ENCODE data around the gene ITPRIPL2.

The ITPRIPL2 gene

GRCh38 chr16:19113577-19114358 lies at the start of gene ITPRIPL2:
Gene ITPRIPL2 (plus strand): TSS chr16:19113964. CDS start chr16:19114462, 498 bp downstream.
- TF ChIP-seq ZFX (IDR thresholded peaks at IDR 0.05) (peak; percentile 91), CTCF (conservative IDR thresholded peaks at IDR 0.05) (no peak; the same call in 1 of the 2 replicates)
- H3K27ac ChIP-seq = peak within 1 kb of the TSS; percentile 56

GRCh38 chr16:19066988-19067348 lies 46.8 kb upstream of the ITPRIPL2 start:
- TF ChIP-seq ZFX (IDR thresholded peaks at IDR 0.05) (no peak), CTCF (conservative IDR thresholded peaks at IDR 0.05) (no peak)
- H3K27ac ChIP-seq = peak overlapping the region; percentile 98

- H3K27ac ChIP-seq = peak within 1 kb of the TSS; percentile 98
- TF ChIP-seq CTCF (conservative IDR thresholded peaks at IDR 0.05) (no peak), ZFX (IDR thresholded peaks at IDR 0.05) (no peak; the same call in 1 of the 2 replicates)
These were observed 46.2 kb upstream of the ITPRIPL2 start, which contains the start of gene COQ7 for GRCh38 chr16:19067349-19068236. Gene COQ7 (plus strand): TSS chr16:19067614. CDS start chr16:19067665, 51 bp downstream.

GRCh38 chr16:19068237-19068815 lies 45.4 kb upstream of the ITPRIPL2 start:
- peak overlapping the region; percentile 98 for H3K27ac ChIP-seq
- no peak for TF ChIP-seq CTCF (conservative IDR thresholded peaks at IDR 0.05)
- TF ChIP-seq ZFX (IDR thresholded peaks at IDR 0.05) = no peak

- peak; percentile 87 for TF ChIP-seq CTCF (conservative IDR thresholded peaks at IDR 0.05)
- TF ChIP-seq ZFX (IDR thresholded peaks at IDR 0.05) = no peak
- no peak overlapping the region for H3K27ac ChIP-seq
These were observed 41.7 kb upstream of the ITPRIPL2 start for GRCh38 chr16:19071811-19072777.

GRCh38 chr16:19073344-19073743 lies 40.4 kb upstream of the ITPRIPL2 start:
- TF ChIP-seq ZFX (IDR thresholded peaks at IDR 0.05) (no peak), CTCF (conservative IDR thresholded peaks at IDR 0.05) (no peak)
- no peak overlapping the region for H3K27ac ChIP-seq
